GM12872 (cell line): ENCODE data around the gene TCP11L1.

Experiments used
- CTCF ChIP-seq: IDR thresholded peaks from 3 replicates; pipeline ENCODE4 v1.5.1; 2011; ENCODE audit warnings: low read depth, mild to moderate bottlenecking, low read length, moderate library complexity; ENCODE audit not compliant: insufficient read depth

TCP11L1 gene

GRCh38 chr11:33052231-33052630 is 12.9 kb downstream of the TCP11L1 start:
- no peak for TF ChIP-seq CTCF

DNA sequence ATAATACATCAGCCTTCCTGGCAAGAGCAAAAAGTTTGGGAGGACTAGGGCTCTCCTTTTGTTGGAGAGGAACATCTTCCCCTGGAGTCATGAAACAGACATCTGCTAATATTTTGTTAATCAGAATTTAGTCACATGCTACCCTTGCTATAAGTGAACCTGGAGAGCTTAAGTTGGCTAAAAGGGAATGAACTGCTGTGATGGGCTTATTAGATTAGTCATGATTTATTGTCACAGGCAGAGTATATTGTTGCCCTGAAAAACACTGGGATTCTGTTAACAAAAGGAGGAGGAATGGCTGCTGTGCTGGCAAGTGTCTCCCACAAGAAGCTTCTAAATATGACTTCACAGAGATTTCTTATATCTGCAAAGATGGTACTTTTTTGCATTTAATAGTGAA is 16.0 kb downstream of the TCP11L1 start:
- no peak for TF ChIP-seq CTCF

DNA sequence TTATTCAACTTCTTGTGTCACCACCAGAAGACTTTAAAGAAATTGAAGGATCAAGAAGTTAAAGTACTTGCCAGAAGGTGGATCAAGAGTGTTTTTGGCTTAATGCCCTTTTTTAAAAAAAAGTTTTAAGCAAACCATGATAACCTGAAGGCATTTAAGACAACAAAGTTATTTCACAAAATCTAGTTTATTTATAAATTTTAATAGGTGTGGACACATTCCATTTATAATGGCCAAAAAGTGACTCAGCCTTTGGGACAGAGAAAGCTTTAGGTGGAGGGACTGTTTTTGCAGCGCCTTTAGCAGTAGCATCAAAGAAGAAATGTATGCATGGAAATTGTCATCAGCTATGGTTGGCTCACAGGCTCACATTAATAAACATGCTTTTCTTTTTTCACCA is 17.9 kb downstream of the TCP11L1 start:
- no peak for TF ChIP-seq CTCF

DNA sequence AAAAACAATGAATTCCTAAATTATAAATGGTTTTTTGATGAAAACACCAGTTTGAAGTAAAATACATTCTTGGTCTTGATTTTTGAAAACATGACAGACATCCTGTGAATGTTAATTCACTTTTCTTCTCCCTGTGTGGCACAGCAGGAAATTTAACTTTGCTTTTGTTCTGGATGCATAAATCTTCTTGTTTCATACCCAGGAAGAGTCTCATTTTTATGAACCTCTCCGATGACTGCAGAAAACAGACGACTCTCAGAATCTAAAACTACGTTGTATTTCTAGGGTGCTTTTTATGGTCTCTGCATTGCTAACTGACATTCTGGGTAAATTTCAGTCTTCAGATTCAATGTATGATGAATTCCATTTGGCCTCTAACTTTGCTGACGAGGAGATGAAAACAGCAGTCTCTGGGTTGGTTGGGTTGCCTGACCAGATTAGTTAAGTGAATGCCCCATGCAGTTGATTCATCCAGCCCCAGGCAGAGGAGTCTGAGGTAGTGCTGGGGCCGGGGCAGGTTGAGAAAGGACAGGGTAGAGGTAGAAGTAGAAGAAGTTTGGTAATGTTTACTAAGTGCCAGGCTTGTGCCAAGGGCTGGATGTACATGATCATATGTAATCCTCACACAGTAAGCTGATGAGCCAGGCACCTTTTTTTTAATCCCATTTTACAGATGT is 20.1 kb downstream of the TCP11L1 start:
- TF ChIP-seq CTCF: no peak

- TF ChIP-seq CTCF: no peak
Measured at GRCh38 chr11:33060271-33060670, 20.9 kb downstream of the TCP11L1 start.

DNA sequence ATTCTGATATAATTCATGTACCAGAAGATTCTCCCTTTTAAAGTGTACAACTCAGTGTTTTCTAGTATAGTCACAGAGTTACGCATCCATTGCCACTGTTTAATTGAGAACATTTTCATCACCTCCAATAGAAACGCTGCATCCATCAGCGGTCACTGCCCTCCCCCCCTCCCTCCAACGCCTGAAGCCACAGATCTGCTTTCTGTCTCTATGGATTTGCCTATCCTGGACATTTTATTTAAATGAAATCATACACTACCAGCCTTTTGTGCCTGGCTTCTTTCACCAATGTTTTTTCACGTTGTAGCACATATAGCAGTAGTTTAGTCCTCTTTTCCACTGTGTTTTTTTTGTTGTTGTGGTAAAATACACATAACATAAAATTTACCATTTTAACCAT is 22.8 kb downstream of the TCP11L1 start:
- TF ChIP-seq CTCF: no peak

DNA sequence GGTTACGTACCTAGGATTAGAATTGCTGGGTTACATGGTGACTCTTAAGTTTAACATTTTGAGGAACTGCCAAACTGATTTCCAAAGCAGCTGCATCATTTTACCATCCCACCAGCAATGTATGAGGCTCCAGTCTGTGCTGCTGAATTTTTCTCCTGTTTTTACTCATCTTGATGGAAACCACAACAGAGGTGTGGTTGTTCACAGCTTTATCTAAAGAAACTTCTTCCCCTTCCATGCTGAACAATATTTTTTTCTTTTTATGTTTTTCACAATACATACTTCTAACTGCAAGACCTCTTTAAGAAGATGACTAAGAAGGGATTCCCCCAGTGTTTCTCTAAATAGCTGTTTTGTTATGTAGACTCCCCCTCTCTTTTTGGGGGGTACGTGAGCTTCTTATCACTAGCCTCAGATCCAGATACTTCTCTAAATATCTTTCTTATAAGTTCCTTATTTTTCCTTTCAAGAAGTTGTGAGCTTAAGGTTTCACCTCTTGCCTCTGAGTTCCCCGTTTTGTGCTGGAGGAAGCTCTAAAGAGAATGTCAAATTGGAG is 24.0 kb downstream of the TCP11L1 start:
- no peak for TF ChIP-seq CTCF
